ENCODE results near the gene SORCS1.

DNA sequence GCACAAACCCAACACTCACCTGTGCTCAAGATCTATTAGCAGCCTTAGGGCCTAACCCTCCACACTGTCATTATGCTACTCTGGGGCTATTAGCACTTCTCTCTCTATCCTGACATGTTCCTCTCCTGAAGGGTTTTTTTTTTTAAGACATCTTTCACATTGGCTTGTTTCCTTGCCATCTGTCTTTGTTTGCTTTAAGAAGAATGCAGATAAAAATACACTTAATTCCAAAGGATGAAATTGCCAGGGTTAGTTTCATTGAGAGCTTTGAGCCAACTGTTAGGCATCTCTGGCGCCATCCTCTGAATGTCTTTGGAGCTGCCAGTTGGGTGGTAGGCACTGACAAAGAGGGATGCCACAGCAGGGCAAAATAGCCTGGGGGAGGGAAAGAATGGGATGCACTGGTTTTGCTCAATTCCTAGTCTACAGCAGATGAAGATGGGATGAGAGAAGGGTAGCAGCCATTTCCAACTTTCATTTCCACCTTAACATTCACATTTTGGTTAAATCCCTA is 399.2 kb downstream of the SORCS1 start:
- no peak for TF ChIP-seq GLIS1 (tag by site-specific recombination; IDR thresholded peaks at IDR 0.05)
- TF ChIP-seq FEZF1 (tag by site-specific recombination; IDR thresholded peaks at IDR 0.05), result no peak
- no peak for TF ChIP-seq ZNF707 (tag by site-specific recombination; IDR thresholded peaks at IDR 0.05)
- no peak for TF ChIP-seq YY1 (tag by site-specific recombination; IDR thresholded peaks at IDR 0.05)
- TF ChIP-seq, protein P1, sequence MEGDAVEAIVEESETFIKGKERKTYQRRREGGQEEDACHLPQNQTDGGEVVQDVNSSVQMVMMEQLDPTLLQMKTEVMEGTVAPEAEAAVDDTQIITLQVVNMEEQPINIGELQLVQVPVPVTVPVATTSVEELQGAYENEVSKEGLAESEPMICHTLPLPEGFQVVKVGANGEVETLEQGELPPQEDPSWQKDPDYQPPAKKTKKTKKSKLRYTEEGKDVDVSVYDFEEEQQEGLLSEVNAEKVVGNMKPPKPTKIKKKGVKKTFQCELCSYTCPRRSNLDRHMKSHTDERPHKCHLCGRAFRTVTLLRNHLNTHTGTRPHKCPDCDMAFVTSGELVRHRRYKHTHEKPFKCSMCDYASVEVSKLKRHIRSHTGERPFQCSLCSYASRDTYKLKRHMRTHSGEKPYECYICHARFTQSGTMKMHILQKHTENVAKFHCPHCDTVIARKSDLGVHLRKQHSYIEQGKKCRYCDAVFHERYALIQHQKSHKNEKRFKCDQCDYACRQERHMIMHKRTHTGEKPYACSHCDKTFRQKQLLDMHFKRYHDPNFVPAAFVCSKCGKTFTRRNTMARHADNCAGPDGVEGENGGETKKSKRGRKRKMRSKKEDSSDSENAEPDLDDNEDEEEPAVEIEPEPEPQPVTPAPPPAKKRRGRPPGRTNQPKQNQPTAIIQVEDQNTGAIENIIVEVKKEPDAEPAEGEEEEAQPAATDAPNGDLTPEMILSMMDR (tag by site-specific recombination; IDR thresholded peaks at IDR 0.05), result no peak
- TF ChIP-seq ZNF324 (tag by site-specific recombination; IDR thresholded peaks at IDR 0.05), result no peak
- no peak for TF ChIP-seq ZNF138 (tag by site-specific recombination; IDR thresholded peaks at IDR 0.05; ENCODE audit: borderline replicate concordance)
- TF ChIP-seq SALL2 (tag by site-specific recombination; IDR thresholded peaks at IDR 0.05; ENCODE audit: borderline replicate concordance), result no peak

All from HEK293 (cell line).